HG02852 (cell line): ENCODE results near the gene NFS1.
A peak's percentile ranks its signal among the peaks of the same experiment; 100 is the strongest.

Experiments used
- ATAC-seq: cut with Tn5 transposase; IDR thresholded peaks from one replicate; pipeline ENCODE4 v1.9.1; 2021; ENCODE audit warnings: mild to moderate bottlenecking, moderate library complexity; ENCODE audit not compliant: unreplicated experiment

The NFS1 gene

DNA sequence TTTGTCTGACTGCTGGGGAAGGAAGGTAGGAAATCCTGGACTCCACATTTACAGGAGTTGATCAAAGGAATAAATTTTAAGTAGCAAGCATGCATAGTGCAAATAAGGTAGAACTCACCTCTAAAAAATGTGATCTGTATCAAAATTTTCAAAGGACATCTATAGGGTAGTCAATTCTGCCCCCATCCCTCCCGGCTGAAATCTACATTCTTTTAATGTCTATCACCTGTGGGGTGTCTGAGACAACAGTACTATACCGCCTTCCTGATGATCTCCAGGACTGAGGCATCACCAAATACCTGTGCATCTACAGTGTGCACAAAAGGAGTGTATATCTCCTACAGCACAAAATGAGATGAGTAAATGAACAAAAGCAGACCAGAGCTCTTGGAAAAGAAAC, 54.3 kb downstream of the NFS1 start:
- no peak for ATAC-seq

- no peak for ATAC-seq
Measured at GRCh38 chr20:35643045-35643444, 56.1 kb downstream of the NFS1 start.

DNA sequence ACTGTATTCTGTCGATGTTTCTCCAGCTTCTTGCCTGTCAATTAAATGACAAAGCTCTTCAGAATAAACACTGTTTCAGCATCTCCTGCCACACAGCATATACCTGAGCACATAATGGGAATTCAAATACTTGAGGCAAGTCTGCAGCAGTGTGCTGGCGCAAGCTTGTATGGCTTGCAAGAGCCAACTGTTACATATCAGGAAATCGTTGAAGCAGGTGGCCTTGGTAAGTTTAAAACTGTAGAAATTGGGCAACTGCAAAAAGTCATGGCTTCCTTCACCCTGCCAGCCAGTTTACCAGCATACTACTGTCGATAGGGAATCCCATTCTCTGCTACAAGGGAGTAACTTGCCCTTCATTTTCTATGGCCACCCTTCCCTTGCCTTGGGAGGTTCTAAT, 57.4 kb downstream of the NFS1 start:
- no peak for ATAC-seq

- no peak for ATAC-seq
Measured at GRCh38 chr20:35640724-35641123, 58.4 kb downstream of the NFS1 start.

GRCh38 chr20:35638751-35639150, 60.4 kb downstream of the NFS1 start:
- ATAC-seq = no peak

DNA sequence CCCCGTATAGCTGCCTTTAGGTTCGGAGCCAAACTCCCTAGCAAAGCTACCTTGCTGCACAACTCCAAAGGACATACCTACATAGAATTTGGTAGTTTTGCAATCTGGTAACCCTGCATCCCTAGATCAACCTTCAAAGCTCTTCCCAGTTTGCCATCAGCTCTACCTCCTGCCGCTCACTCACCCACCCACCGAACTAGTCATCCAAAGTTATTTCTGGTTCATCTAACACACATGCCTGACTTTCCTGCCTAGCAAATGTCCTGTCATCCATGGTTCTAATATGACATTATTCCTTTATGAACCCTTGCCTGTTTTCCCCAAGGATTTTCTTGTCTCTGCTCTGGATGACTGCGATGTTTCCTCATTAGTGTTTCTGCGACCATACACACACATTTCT, 61.9 kb downstream of the NFS1 start:
- no peak for ATAC-seq

DNA sequence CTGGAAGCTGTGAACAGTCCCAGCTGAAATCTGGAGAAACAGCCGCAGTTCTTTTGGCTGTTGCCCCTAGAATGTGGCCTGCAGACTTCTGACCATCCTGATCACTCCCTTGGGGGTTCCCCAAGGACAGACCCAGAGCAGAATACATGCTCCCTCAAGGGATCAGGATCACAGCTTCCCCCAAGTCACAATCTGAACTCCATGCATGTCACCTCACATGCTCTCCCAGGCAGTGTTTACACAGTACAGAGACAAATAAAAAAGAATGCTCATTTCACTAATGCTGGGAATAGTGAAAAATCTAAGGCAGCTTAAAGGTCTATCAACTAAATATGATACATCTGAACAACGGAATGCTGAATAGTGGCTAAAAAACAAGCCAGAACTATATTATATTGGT, 63.1 kb downstream of the NFS1 start:
- no peak for ATAC-seq

DNA sequence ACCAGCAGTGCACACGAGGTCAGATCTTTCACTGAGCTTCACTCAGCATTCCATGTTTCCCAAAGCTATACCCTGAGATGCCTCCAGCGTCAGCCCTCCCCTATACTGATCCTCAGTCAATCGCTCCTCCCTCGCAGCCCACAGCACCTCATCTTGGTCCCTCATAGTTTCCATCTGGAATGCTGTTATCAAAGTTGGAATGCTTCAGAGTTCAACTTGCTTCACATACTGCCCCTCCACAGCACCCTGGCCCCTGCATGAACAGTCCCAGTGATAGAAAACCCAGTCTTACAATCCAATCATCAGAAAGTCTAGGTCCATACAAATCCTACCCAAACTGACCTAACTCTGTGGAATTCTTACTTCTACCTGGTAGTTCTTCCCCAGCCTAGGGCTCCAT, 63.5 kb downstream of the NFS1 start:
- no peak for ATAC-seq

DNA sequence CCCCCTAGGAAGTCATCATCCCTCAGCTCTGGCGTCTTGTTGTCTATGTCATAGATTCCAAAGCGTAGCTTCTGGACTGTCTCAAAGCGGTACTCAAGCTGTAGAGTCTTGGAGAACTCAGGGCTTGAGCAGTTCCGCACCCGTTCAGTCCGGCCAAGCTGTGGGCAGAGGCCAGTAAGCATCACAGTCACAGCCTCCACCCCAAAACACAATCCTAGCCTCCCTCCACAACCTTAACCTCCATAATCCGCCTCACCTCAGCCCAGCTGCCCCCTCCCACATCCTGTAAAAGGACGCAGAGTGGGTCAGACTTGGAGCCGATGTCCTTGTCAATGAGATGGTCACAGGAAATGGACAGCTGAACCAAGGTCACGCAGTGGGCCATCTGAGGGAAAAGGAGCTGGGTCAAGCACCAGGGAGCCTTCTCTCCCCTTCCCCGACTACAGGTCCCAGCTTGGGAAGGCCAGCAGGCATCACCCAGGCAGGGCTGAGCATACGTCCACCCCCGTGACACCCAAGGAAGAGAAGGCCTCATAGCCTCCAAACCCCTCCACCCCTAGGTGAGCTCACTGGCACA, 66.5 kb downstream of the NFS1 start:
- ATAC-seq = no peak

DNA sequence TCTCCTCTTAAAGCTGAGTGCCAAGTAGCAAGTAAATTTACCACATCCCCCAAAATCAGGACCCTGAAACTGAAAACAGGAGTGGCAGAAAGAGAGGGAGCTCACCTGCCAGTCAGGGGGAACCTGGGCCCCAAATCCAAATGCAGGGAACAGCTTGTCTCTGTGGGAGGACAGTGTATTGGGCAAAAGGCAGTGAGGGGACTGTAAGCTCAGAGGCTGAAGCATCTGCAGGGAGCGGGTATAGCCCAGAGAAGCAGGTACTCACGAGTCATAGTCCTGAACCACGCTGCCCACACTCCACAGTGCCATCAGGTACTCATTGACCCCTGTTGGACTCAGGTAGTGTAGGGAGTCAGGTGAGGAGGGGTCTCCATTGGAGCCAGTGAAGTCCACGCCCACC, 68.5 kb downstream of the NFS1 start:
- ATAC-seq = no peak

DNA sequence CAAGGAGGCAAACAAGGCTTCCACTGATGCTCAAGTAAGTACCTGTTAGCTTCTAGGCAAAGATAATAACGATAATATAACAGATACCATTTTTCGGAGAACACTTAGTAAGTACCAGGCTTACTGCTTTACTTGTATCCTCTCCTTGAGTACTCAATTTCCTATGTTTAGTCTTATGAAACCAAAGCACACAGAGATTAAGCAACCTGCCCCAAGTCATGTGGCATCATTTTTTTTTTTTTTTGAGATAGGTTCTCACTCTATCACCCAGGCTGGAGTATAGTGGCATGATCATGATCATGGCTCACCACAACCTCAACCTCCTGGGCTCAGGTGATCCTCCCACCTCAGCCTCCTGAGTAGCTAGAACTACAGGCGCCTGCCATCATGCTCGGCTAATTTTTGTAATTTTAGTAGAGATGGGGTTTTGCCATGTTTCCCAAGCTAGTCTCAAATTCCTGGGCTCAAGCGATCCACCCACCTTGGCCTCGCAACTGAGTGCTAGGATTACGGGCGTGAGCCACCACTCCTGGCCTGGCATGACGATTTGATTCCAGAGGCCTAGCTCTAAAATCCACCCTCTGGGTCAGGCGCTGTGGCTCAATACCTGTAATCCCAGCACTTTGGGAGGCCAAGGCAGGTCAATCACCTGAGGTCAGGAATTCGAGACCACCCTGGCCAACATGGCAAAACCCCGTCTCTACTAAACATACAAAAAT, 69.6 kb downstream of the NFS1 start:
- no peak for ATAC-seq

DNA sequence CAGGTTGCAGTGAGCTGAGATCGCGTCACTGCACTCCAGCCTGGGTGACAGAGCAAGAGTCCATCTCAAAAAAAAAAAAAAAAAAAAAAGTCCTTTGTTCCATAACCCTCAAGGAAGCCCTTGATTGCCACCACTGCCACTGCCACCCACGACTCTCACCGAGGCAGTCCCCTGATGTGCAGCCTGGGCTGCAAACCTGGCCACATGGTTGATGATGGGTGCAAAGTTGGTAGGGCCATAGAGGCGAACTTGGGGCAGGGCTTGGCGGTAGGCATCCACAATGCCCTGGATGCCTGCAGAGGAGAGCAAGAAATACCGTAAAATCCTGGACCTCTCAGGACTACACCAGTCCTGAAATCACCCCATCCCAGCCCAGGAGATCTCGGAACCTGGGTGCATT, 72.0 kb downstream of the NFS1 start:
- no peak for ATAC-seq

DNA sequence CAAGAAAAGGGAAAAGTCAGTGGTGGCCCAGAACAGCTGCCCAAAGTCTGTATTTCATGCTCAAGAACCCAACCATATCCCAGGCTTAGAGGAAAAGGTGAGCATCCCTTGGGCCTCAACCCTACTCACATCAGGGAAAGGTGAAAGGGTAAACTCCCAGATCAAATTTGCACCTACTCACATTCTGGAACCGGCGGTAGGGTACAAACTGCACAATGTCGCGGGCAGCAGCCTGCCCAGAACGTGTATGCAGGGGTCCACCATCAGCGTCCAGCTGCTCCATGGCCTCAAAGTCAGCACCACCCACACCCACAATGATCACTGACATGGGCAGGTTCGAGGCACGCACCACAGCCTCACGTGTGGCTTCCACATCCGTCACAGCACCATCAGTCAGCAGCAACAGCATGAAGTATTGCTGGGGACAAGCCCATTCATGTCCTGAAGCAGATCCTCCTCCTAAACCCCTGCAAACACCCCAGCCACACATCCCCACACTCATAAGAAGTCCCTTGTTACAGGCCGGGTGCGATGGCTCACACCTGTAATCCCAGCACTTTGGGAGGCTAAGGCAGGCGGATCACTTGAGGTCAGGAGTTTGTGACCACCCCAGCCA, 72.7 kb downstream of the NFS1 start:
- no peak for ATAC-seq

DNA sequence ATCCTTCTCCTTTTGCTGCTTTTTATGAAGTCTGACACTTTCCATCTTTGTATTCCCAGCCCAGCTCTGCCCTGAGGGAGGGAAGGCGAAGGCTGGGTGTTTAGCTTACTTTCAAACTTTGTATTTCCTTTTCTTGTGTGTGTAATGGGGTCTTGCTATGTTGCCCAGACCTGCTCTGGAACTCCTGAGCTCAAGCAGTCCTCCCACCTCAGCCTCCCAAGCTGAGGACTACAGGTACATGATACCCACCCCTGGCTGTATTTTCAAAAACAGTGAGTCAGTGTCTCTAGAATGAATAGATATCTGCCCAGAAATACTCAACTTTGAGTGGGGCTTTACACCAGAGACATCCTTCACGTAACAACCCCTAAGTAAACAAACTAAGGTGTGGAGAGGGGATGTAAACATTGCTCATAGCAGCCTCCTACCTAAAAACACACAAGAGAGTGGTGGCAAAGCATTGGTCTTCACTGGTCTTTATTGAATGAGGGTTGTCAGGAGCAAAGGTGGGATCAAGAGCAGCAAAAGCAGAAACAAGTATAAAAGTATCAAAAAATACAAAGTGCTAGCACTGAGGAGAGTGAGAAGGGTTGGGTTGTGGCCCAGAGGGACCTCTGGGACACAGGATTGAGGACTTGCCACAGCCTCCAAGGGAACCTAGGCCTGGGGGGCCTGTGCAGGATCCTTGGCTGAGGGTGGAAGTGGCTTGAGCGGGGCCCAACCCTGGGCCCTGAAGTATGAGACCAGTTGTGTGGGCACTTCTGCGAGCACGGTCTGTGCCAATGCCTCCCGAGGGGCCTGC, 73.4 kb downstream of the NFS1 start:
- ATAC-seq = no peak

- no peak for ATAC-seq
Measured at GRCh38 chr20:35621560-35621946, 77.6 kb downstream of the NFS1 start.

- ATAC-seq = no peak
Measured at GRCh38 chr20:35620818-35621559, 78.2 kb downstream of the NFS1 start.

GRCh38 chr20:35619196-35620095, 79.7 kb downstream of the NFS1 start:
- peak; percentile 36 for ATAC-seq

DNA sequence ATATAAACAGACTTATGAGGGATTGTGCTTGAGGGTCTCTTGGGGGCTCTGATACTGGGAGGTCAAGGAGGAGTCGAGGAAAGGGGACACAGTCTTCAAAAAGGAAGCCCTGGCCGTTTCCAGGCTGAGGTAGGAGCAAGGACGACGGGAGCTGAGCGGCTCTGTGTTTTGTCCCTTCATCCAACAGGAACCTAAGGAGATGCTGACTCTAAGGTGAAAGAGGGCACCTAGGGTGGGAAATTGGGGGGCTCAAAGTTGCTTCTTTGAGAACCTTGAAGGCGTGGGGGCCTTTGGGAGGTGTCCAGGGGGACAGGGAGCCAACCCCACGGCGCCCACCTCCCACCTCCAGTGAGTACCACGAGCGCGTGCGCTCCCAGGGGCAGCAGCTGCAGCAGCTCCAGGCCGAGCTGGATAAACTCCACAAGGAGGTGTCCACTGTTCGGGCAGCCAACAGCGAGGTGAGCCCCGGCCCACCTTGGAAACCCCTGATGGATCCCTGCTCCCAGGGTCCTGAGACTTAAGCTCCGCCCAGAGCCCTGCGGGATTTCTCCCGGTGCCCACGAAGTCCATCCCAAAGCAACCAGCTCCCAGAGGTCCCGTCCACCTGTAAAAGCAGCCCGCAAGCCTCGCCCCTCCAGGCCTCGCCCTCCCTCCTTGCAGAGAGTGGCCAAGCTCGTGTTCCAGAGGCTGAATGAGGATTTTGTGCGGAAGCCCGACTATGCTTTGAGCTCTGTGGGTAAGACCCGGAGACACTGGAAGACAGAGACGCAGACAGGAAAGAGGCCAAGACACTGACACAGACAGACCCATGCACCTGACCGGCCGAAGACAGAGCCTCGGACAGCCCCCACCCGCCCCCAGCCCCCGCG, 80.7 kb downstream of the NFS1 start:
- ATAC-seq = no peak
